GM18867 (cell line): Measurements from ENCODE around the gene SIN3A.
A peak's percentile ranks its signal among the peaks of the same experiment; 100 is the strongest.

Experiments
- ATAC-seq: cut with Tn5 transposase; IDR thresholded peaks from one replicate; pipeline ENCODE4 v1.9.1; 2021; ENCODE audit warnings: mild to moderate bottlenecking, moderate library complexity; ENCODE audit not compliant: unreplicated experiment

SIN3A gene

GRCh38 chr15:75380773-75381172, 70.7 kb downstream of the SIN3A start:
- ATAC-seq, result no peak

GRCh38 chr15:75371901-75372688, 79.4 kb downstream of the SIN3A start:
- ATAC-seq, result no peak

- ATAC-seq, result no peak
Measured at GRCh38 chr15:75371486-75371885, 80.0 kb downstream of the SIN3A start.

GRCh38 chr15:75369897-75370581, 81.5 kb downstream of the SIN3A start:
- ATAC-seq, result no peak

- peak; percentile 3 for ATAC-seq
Measured at GRCh38 chr15:75368689-75369239, 82.7 kb downstream of the SIN3A start.

- ATAC-seq, result peak; percentile 84
Measured at GRCh38 chr15:75367913-75368688, 83.4 kb downstream of the SIN3A start, which contains the start of gene MAN2C1. Gene MAN2C1 (minus strand): TSS chr15:75368607. CDS start chr15:75368583, 24 bp downstream.

- no peak for ATAC-seq
Measured at GRCh38 chr15:75367406-75367912, 84.0 kb downstream of the SIN3A start.

- ATAC-seq, result no peak
Measured at GRCh38 chr15:75367006-75367405, 84.5 kb downstream of the SIN3A start.

- no peak for ATAC-seq
Measured at GRCh38 chr15:75366163-75366562, 85.3 kb downstream of the SIN3A start.

- no peak for ATAC-seq
Measured at GRCh38 chr15:75364881-75365280, 86.6 kb downstream of the SIN3A start.

- no peak for ATAC-seq
Measured at GRCh38 chr15:75363786-75364185, 87.7 kb downstream of the SIN3A start.

- no peak for ATAC-seq
Measured at GRCh38 chr15:75362642-75363249, 88.7 kb downstream of the SIN3A start.

- no peak for ATAC-seq
Measured at GRCh38 chr15:75361989-75362641, 89.4 kb downstream of the SIN3A start.

- ATAC-seq, result no peak
Measured at GRCh38 chr15:75361361-75361988, 90.0 kb downstream of the SIN3A start.

GRCh38 chr15:75360856-75361255, 90.6 kb downstream of the SIN3A start:
- ATAC-seq, result no peak

GRCh38 chr15:75360391-75360790, 91.1 kb downstream of the SIN3A start:
- no peak for ATAC-seq

GRCh38 chr15:75359537-75360250, 91.8 kb downstream of the SIN3A start:
- no peak for ATAC-seq

- no peak for ATAC-seq
Measured at GRCh38 chr15:75358771-75359536, 92.5 kb downstream of the SIN3A start.
